Pons (tissue), 1 donor: ENCODE data around the gene PBX4.
A peak's percentile ranks its signal among the peaks of the same experiment; 100 is the strongest.
"Not testable (repeated sequence)": the region's sequence is repeated elsewhere in the genome, so short reads cannot be mapped to it uniquely, and the experiment has no call there.

Source experiments
- DNase-seq: peaks from one replicate; pipeline ENCODE4 v3.0.0-alpha.2; 2016; ENCODE audit warnings: low spot score

The PBX4 gene

GRCh38 chr19:19626516-19627472, 8.3 kb upstream of the PBX4 start:
- DNase-seq: no peak

GRCh38 chr19:19624032-19624570, 5.6 kb upstream of the PBX4 start:
- no peak for DNase-seq

- no peak for DNase-seq
These were observed 4.9 kb upstream of the PBX4 start for GRCh38 chr19:19623383-19623782.

GRCh38 chr19:19619849-19620210, 1.3 kb upstream of the PBX4 start:
- no peak for DNase-seq

GRCh38 chr19:19619181-19619848, 828 bp upstream of the PBX4 start:
- DNase-seq: no peak

- DNase-seq: no peak
These were observed 3.4 kb downstream of the PBX4 start for GRCh38 chr19:19615086-19615485.

GRCh38 chr19:19613506-19613905, 5.0 kb downstream of the PBX4 start:
- DNase-seq: no peak

GRCh38 chr19:19610376-19611202, 7.9 kb downstream of the PBX4 start:
- DNase-seq: no peak

- DNase-seq: not testable (repeated sequence)
These were observed 11.8 kb downstream of the PBX4 start for GRCh38 chr19:19606686-19607085.

GRCh38 chr19:19606021-19606420, 12.5 kb downstream of the PBX4 start:
- no peak for DNase-seq

- no peak for DNase-seq
These were observed 15.7 kb downstream of the PBX4 start for GRCh38 chr19:19602713-19603324.

GRCh38 chr19:19602136-19602712, 16.3 kb downstream of the PBX4 start:
- no peak for DNase-seq

GRCh38 chr19:19600793-19601330, 17.6 kb downstream of the PBX4 start:
- DNase-seq: no peak

GRCh38 chr19:19598728-19599451, 19.6 kb downstream of the PBX4 start:
- not testable (repeated sequence) for DNase-seq

- DNase-seq: no peak
These were observed 20.6 kb downstream of the PBX4 start for GRCh38 chr19:19597809-19598306.

- no peak for DNase-seq
These were observed 23.3 kb downstream of the PBX4 start for GRCh38 chr19:19595171-19595701.

GRCh38 chr19:19594381-19594780, 24.1 kb downstream of the PBX4 start:
- DNase-seq: no peak

- no peak for DNase-seq
These were observed 25.8 kb downstream of the PBX4 start for GRCh38 chr19:19592690-19593089.

- peak; percentile 9 for DNase-seq
These were observed 27.2 kb downstream of the PBX4 start for GRCh38 chr19:19591133-19591825.
